Brain microvascular endothelial cell (primary cell): ENCODE results near the gene AFF3.

Source experiments
- DNase-seq: peaks from one replicate; pipeline ENCODE4 v3.0.0-alpha.2; 2020
- H3K27ac ChIP-seq: fragments of 250-450 bp; sonication (Bioruptor Pico); 2 replicates; pipeline ENCODE4 v1.5.1; 2020; ENCODE audit warnings: mild to moderate bottlenecking, moderate library complexity
- H3K27me3 ChIP-seq: fragments of 250-450 bp; sonication (Bioruptor Pico); replicated peaks from 2 replicates; pipeline ENCODE4 v1.5.1; 2020; ENCODE audit warnings: mild to moderate bottlenecking
- H3K36me3 ChIP-seq: fragments of 250-450 bp; sonication (Bioruptor Pico); replicated peaks from 2 replicates; pipeline ENCODE4 v1.5.1; 2020; ENCODE audit warnings: mild to moderate bottlenecking
- H3K4me3 ChIP-seq: 2 replicates; pipeline ENCODE4 v1.5.1; 2011; ENCODE audit warnings: low read depth, mild to moderate bottlenecking, control low read depth, low read length, moderate library complexity
- in situ Hi-C: cut with HindIII; loops from 2 replicates; pipeline ENCODE4 v1.10.0; 2017; ENCODE audit warnings: low sequenced_read_pairs, low pct_ligation_motif_present
- TF ChIP-seq, protein P1 (sequence below): IDR thresholded peaks from 2 replicates; pipeline ENCODE4 v1.5.1; 2011; ENCODE audit warnings: low read depth, mild to moderate bottlenecking, moderate library complexity, low read length, control low read depth, inconsistent platforms; ENCODE audit errors: missing control alignments

AFF3 gene

DNA sequence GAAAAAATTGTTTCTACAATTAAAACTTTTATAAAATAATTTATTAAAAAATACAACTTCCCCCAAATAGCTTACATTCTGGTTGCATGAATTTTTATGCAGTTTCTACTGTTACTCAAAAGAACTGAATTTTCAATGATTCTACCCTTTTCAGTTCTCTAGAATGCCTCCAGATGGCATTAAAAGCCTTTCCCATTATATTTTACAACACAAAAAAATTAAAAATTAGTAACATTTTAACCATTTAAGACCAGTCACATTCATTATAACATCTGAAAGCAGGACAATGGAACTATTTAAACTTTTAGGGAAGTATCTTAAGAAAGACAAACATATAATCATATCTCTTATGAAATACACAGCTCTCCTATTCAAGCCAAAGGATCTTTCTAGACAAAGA is 416.6 kb downstream of the AFF3 start:
- TF ChIP-seq, protein P1, sequence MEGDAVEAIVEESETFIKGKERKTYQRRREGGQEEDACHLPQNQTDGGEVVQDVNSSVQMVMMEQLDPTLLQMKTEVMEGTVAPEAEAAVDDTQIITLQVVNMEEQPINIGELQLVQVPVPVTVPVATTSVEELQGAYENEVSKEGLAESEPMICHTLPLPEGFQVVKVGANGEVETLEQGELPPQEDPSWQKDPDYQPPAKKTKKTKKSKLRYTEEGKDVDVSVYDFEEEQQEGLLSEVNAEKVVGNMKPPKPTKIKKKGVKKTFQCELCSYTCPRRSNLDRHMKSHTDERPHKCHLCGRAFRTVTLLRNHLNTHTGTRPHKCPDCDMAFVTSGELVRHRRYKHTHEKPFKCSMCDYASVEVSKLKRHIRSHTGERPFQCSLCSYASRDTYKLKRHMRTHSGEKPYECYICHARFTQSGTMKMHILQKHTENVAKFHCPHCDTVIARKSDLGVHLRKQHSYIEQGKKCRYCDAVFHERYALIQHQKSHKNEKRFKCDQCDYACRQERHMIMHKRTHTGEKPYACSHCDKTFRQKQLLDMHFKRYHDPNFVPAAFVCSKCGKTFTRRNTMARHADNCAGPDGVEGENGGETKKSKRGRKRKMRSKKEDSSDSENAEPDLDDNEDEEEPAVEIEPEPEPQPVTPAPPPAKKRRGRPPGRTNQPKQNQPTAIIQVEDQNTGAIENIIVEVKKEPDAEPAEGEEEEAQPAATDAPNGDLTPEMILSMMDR: no peak
- DNase-seq: no peak
- H3K36me3 ChIP-seq: no peaks in the 10 kb centered on the region
- H3K27ac ChIP-seq: no peak overlapping the region
- H3K4me3 ChIP-seq: no peak overlapping the region
- no peaks in the 10 kb centered on the region for H3K27me3 ChIP-seq
- in situ Hi-C loops: no loop called here

DNA sequence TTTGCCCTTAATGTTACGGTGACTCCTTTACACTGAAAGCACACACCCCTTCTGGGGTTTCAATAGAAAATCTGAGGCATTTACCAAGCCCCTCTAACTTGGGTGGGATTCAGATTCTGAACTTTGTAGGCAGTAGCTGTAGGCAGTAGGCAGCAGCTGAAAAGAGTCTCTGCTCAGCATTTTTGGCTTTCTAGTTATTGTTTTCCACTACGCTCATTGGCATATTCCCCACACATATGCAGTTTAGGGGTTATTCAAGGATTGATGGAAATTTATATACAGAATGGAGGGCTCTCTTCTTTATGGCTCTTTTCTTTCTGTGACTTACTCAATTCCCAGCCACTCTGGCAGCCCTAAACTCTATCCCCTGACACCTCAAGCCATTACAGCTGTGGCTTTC is 419.9 kb downstream of the AFF3 start:
- H3K27ac ChIP-seq: no peak overlapping the region
- no peak overlapping the region for H3K4me3 ChIP-seq
- no peaks in the 10 kb centered on the region for H3K27me3 ChIP-seq
- H3K36me3 ChIP-seq: no peaks in the 10 kb centered on the region
- TF ChIP-seq, protein P1: no peak
- DNase-seq: no peak
- in situ Hi-C loops: no loop called here

DNA sequence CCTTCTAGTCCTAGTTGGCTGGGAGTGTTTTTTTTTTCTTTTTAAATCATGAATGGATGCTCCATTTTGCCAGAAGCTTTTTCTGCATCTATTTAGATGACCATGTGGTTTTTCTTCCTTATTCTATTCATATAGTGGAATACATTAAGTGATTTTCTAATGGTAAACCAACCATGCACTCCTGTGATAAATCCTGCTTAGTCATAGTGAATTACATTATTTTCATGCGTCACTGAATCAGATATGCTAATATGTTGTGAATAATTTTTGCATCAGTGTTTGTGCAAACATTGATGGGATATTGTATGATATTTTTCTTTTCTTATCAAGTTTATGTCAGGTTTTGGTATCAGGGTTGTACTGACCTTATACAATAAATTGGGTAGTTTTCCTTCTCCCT is 423.3 kb downstream of the AFF3 start:
- Histone ChIP-seq H3K36me3 (no peaks in the 10 kb centered on the region), H3K27me3 (no peaks in the 10 kb centered on the region), H3K4me3 (no peak overlapping the region), H3K27ac (no peak overlapping the region)
- TF ChIP-seq, protein P1: no peak
- in situ Hi-C loops: no loop called here
- DNase-seq: no peak

DNA sequence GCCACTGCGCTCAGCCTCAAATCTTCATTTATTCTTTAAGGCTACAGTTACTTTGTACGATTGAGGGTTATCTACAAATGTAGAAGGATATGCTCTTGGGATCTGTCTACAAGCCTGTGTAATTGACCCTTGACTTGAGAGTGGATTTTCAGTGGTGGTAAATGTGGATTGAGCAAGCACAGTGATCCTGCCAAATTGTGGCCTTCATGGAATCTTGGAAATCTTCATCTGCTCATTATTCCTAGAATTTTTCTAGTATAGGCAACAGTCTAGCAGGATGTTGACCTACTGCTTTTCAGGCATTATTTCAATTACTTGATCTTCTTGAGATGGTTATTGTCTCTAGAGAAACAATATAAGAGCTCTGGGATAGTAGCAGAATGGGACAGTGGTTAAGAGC is 426.4 kb downstream of the AFF3 start:
- no peak for DNase-seq
- H3K4me3 ChIP-seq: no peak overlapping the region
- no peak overlapping the region for H3K27ac ChIP-seq
- TF ChIP-seq, protein P1: no peak
- in situ Hi-C loops: no loop called here
- no peaks in the 10 kb centered on the region for H3K27me3 ChIP-seq
- no peaks in the 10 kb centered on the region for H3K36me3 ChIP-seq

DNA sequence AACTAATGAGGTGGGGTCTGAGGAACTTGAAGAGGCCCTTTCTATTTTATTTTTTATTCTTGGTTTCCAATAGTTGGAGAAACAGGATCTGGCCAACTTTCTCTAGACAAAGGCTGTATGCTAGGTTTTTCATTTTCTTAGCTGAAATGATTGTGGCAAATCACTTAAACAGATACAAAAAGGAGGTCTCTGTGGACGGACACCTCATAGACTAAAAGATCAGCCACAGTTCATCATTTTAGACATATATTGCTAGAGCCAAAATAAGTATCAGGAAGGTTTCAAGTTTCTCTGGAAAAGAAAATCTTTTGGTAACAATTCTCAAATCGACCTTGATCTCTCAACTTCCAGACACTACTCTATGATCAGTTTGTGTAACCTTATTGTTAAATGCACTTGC is 428.0 kb downstream of the AFF3 start:
- H3K36me3 ChIP-seq: no peaks in the 10 kb centered on the region
- H3K4me3 ChIP-seq: no peak overlapping the region
- no peak overlapping the region for H3K27ac ChIP-seq
- no peak for DNase-seq
- no peaks in the 10 kb centered on the region for H3K27me3 ChIP-seq
- in situ Hi-C loops: no loop called here
- TF ChIP-seq, protein P1: no peak

DNA sequence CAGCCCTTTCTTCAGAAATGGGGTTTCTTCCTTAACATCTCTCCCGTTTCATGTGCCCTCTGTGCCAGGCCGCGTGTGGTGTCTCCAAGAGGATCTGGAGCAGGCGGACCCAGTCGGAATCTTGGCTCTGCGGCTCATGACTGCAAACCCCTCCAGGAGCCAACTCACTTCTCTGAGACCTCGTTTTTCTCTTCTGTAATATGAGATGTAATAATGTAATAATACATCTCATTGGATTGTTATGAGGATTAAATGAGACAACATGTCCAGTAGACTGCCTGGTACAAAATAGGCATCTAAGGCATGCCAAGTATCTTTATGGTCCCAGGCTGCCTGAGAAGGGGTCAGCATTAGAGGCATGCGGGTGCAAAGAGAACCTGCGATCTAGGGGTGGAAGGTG is 431.2 kb downstream of the AFF3 start:
- in situ Hi-C loops: no loop called here
- no peak overlapping the region for H3K4me3 ChIP-seq
- DNase-seq: no peak
- no peaks in the 10 kb centered on the region for H3K27me3 ChIP-seq
- H3K36me3 ChIP-seq: no peaks in the 10 kb centered on the region
- H3K27ac ChIP-seq: no peak overlapping the region
- TF ChIP-seq, protein P1: no peak
